GM19452 (cell line): ENCODE measurements around the gene TUBE1.
A peak's percentile ranks its signal among the peaks of the same experiment; 100 is the strongest.
"Not testable (repeated sequence)": the region's sequence is repeated elsewhere in the genome, so short reads cannot be mapped to it uniquely, and the experiment has no call there.

Experiments
- ATAC-seq: cut with Tn5 transposase; IDR thresholded peaks from one replicate; pipeline ENCODE4 v1.9.1; 2021; ENCODE audit not compliant: unreplicated experiment

The TUBE1 gene

DNA sequence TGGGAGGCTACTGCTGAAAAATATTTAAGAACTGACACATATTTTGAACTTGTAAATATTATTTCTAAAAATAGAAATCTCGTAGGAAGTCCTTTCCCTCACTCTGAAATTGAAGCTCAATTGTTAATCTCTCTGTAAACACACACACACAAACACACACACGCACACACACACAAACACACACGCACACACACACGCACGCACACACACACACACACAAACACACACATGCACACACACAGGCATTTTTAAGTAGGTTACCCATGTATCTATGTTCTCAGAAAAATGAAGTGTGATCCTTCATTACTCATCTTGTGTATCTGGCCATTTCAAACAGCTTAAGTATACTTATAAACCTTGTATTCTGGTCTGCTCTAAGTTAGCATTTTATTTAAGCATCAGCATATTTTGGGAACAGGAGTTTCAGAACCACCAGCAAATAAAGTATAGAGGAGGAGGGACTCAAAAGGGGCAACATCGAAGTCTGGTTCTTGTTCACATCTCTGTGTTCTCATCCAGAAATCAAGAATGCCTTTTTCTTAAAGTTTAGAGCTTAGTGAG lies 21.8 kb downstream of the TUBE1 start:
- no peak for ATAC-seq

- ATAC-seq, result no peak
Measured at GRCh38 chr6:112062966-112063365, 24.3 kb downstream of the TUBE1 start.

DNA sequence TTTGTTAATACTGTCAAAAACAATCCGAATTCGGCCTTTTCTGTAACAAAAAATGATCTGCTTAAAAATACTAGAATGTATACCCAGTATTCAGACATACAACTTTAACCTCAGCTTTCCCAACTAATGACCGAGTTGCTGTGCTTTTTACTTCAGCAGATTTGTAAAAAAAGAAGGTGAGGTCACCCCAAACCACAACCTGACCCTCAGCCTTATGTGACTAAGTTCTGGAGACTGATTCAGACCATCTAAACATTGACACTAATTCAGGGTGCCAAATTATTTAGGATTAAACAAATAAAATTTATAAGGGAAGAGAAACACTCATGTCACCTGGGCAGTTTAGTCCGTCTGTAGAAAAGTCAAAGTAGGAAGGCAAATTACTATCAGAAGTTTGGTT lies 25.7 kb downstream of the TUBE1 start:
- no peak for ATAC-seq

DNA sequence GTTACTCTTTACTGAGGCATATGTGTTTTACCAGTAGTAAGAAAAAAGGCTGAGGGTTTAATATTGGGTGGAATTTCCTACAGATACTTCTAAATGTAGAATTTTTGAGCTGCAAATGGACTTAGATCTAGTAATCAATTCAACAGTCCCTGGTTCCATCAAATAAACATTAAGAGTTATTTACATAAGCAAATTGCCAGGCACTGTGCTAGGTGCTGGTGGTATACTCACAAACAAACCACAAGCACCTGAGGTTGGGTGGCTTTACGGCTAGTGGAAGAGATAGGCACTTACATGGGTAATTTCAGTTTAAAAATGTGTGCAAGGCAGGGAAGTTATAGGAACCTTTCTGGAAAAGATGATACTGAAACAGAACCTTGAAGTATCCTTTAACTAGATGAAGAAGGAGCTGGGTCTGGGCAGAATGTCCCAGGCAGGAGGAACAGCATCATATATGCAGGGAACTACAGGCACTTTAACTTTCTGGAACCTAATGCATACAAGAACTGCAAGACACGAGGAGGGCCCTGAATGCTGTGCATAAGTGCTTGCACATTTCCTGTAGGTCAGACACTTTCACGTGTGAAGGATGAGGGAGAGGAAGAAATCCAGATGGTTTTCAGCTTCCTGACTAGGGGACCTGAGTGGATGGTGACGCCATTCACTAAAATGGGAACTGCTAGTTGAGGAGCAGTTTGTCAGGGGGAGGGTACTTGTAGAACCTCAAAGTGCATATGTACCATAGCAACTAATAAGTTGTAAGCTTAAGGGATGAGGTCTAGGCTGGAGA lies 28.8 kb downstream of the TUBE1 start:
- ATAC-seq, result no peak

GRCh38 chr6:112054555-112055190 lies 32.6 kb downstream of the TUBE1 start:
- no peak for ATAC-seq

- no peak for ATAC-seq
Measured at GRCh38 chr6:112054001-112054400, 33.3 kb downstream of the TUBE1 start, which contains the start of gene CCN6. TSS of gene CCN6 (plus strand) at chr6:112054104. CDS start at chr6:112054358, 254 bp downstream.

GRCh38 chr6:112051251-112051740 lies 36.0 kb downstream of the TUBE1 start:
- not testable (repeated sequence) for ATAC-seq

DNA sequence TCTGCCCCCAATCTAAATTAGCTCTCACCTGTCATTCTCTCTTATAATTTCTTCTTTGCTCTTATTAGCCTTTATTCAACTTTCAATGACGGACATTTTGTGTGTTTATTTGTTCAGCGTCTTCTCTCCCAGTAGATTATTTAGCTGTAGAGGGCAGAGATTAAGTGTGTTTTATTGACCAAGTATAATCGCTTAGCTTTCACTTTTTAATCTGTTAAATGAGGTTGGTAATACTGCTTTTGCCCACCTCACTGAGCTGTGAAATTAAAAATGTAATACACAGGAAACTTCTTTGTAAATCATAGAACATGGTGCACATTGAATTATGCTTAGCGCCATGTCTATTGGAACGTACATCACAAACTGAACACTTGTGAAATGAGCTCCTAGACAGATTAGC lies 36.9 kb downstream of the TUBE1 start:
- no peak for ATAC-seq

- ATAC-seq, result no peak
Measured at GRCh38 chr6:112049996-112050395, 37.3 kb downstream of the TUBE1 start.

DNA sequence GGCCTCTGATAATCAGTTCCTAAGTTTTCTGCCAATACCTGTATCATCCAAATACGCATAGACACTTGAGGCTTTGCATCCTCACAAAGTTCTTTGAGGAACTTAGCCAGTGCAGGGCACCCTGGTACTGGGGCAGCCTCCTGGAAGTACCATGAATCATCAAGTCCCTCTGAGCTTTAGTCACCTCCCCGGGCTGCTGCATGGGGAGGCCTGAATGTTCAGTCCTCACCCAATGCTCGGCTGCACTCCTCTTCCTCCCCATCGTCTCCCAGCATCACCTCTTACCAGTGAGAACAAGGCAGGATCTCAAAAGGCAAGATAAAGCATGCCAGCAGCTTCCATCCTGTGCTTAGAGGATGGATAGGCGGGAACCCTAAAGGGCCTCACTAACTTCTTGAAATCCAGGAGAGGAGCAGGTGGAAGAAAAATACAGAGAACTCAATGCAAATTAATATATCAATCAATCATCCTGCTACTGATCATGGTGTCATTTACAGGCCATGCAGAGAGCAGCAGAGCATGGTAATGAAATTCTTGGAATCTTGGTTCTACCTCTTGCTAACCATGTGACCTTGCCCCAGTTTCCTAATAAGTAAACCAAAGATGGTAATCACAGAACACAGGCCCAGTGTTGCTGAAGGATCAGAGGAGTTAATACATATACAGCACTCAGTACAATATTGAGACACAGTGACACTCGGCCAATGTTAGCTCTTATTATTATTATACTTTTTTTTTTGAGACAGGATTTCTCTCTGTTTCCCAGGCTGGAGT lies 38.1 kb downstream of the TUBE1 start:
- no peak for ATAC-seq

DNA sequence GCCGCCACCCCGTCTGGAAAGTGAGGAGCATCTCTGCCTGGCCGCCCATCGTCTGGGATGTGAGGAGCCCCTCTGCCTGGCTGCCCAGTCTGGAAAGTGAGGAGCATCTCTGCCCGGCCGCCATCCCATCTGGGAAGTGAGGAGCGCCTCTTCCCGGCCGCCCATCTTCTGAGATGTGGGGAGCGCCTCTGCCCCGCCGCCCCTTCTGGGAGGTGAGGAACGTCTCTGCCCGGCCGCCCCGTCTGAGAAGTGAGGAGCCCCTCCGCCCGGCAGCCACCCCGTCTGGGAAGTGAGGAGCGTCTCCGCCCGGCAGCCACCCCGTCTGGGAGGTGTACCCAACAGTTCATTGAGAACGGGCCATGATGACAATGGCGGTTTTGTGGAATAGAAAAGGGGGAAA lies 39.8 kb downstream of the TUBE1 start:
- not testable (repeated sequence) for ATAC-seq

DNA sequence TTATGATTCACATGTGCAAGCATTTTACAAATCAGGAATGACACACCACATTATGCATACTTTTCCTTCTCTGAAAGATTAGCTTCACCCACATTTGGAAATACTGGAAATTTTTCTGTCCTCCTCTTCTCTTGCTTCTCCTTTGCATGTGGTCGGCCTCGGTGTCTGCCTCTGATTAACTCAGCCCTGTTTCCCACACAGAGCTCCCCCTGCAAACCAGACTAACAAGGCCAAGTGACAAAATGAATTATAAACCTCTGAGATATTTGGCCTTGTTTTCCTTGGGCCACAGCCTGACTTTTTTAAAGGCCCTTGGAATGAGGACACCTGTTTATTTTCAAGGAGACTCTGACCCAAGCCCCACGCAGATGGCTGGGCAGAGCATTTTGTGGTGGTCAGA lies 42.4 kb downstream of the TUBE1 start:
- no peak for ATAC-seq

- no peak for ATAC-seq
Measured at GRCh38 chr6:112044196-112044595, 43.1 kb downstream of the TUBE1 start.

- peak; percentile 90 for ATAC-seq
Measured at GRCh38 chr6:112043032-112044007, 44.0 kb downstream of the TUBE1 start.

DNA sequence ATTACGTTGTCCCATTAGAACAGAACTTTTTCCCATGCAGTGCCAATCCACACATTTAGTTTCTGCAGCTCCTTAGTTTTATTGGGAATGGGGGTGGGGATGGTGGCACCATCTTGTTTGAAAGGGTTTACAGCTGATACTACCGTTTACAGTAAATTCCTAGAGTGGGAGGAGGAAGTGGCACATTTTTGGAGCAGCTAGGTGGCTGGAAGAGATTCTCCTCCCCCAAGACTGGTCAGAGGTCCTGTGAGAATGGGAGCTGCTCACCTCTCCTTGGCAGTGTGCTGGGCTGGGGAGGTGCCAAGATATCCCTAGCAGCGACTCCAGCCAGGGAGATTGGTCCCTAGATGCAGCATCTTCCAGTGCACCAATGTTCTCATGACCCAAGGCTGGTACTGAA lies 45.7 kb downstream of the TUBE1 start:
- ATAC-seq, result no peak

DNA sequence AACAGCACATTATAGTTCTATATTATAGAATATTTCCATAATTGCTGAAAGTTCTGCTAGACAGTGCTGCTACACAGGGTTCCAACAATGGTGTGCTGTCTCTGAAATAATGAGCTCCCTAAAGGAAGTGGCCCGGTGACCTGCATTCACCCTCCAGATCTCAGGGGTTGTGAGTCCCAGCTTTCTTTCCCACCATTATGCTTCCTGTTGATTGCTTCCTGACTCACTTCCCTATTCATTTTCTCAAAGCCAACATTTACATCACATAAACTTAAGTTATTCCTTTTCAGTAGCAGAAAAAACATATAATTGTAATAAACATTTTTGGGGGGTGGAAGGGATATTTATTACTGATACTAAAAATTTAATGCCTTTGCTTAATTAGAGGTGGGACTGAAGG lies 46.3 kb downstream of the TUBE1 start:
- no peak for ATAC-seq

- no peak for ATAC-seq
Measured at GRCh38 chr6:112039431-112039770, 47.9 kb downstream of the TUBE1 start.

DNA sequence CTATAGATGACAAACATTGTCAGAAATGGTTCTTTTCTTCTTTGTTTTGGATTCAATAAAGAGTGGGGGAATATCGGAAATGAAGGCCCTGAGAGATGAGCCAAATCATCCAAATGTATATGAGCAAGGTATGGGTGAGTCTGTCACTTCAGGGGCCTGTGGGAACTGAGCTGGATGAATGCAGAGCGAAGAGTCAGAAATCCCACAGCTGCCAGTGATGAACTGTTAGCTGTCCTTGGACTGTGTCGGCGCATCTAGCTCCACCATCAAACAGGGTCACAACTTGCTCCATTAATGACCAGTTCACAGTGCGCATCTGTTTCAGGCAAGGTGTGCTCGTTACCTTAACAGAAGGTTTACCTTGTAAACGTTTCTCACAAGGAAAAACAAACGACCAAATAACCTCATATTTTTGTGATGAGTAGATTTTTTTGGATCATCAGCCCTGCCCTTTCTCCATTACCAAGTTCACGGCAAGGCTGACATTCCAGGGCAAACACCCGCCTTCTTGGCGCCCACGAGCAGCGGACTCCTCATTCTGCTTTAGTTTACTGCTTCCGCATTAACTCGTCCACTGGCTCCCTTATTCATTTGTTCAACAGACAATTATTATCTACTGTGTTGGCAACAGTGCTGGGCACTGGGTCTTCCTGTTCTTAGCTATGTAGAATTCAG lies 48.4 kb downstream of the TUBE1 start:
- no peak for ATAC-seq

DNA sequence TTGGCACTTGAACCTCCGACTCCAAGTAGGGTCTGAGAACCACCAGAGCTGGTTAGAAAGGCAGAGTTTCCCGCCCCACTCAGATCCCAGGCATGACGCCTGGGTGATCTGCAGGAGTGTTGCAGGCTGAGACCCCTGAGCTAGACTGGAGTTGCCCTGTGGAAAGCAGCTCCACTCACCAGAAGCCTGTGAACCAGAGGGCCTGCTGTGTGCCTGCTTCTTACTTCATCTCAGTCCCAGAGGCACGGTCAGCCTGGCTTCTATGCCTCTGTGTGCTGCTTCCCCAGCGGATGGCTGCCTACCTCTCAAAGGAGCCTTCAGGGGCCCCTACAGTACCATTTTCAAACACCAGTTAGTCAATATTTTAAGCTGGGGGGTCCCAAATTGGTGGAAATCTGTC lies 49.0 kb downstream of the TUBE1 start:
- no peak for ATAC-seq

GRCh38 chr6:112037783-112038216 lies 49.5 kb downstream of the TUBE1 start:
- ATAC-seq, result no peak
